Midbrain (tissue), 1 donor: ENCODE measurements around the gene LUZP1.
"Not testable (repeated sequence)": the region's sequence is repeated elsewhere in the genome, so short reads cannot be mapped to it uniquely, and the experiment has no call there.

ENCODE experiments used
- DNase-seq: peaks from one replicate; lab custom pipeline; 2025; lab: John Stamatoyannopoulos, UW

LUZP1 gene

GRCh38 chr1:23188936-23189452, 20.3 kb upstream of the LUZP1 start:
- not testable (repeated sequence) for DNase-seq

DNA sequence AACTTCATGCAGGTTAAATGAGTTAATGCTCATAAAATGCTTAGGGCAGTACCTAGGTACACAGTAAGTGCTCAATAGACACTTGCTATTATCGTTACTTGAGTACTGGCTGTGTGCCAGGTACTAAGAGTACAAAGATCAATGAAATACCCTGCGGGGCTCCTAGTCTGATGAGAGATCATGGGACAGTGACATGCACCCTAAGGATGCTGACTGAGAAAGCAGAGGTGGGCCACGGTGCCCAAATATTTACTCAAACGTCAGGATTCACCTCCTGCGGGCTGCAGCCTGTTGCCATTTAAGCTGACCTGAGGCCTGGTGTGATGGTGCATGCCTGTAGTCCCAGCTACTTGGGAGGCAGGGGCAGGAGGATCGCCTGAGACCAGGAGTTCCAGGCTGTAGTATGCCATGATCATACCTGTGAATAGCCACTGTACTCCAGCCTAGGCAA, 19.8 kb upstream of the LUZP1 start:
- DNase-seq = no peak

- no peak for DNase-seq
Measured at GRCh38 chr1:23187637-23188036, 19.0 kb upstream of the LUZP1 start.

- no peak for DNase-seq
Measured at GRCh38 chr1:23185381-23185780, 16.7 kb upstream of the LUZP1 start.

- DNase-seq = peak; percentile 40
Measured at GRCh38 chr1:23184212-23184934, 15.7 kb upstream of the LUZP1 start.

- no peak for DNase-seq
Measured at GRCh38 chr1:23179862-23180261, 11.2 kb upstream of the LUZP1 start.

GRCh38 chr1:23178950-23179349, 10.3 kb upstream of the LUZP1 start:
- no peak for DNase-seq

DNA sequence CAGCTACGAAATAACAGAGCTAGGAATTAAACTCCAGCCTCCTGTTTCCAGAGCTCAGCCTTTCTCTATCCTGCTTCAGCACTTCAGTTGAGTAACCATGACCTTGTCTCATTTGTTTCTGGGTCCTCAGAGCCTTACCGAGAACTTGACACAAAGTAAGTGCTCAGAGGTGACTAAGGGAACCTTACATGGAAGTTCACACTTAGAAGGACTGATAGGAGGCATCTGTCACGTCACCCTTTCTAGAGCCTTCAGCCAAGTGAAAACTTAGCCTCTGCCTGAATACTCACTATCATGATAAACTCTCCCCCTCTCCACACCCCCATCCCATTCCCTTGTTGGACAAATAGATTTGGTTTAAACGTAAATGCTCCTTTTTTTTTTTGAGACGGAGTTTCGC, 9.8 kb upstream of the LUZP1 start:
- no peak for DNase-seq

- DNase-seq = peak; percentile 58
Measured at GRCh38 chr1:23177438-23178380, 9.1 kb upstream of the LUZP1 start.

GRCh38 chr1:23177031-23177430, 8.4 kb upstream of the LUZP1 start:
- no peak for DNase-seq

- no peak for DNase-seq
Measured at GRCh38 chr1:23174426-23175110, 5.9 kb upstream of the LUZP1 start.

DNA sequence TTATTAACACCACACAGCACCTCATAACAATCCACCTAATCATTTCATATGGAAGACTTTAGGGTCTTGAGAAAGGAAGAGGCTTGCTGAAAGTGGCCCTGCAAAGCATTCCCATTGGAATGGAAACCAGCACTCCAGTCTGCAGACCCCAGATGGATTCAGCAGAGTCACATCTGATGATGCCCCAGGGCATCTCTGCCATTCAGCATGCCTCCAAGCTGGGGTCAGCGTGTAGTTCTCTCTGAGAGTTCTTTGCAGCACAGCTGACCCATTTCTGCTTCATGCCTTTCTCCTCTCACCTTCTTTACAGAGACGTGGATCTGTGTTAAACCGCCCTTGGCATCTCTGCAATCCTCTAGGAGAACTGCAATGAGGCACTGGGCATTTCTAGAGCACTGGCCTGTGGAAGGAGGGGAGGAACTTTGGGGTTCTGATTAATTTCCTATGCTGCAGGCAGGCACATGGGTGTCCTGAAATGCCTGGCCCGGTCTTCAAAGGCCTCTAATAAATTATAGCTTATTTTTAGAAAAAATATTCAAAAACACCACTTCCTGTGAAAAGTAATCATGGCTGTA, 2.6 kb upstream of the LUZP1 start:
- no peak for DNase-seq

- DNase-seq = peak; percentile 7
Measured at GRCh38 chr1:23169727-23170335, 1.2 kb upstream of the LUZP1 start.

GRCh38 chr1:23169195-23169575, 529 bp upstream of the LUZP1 start:
- no peak for DNase-seq

- DNase-seq = no peak
Measured at GRCh38 chr1:23168079-23168444, 594 bp downstream of the LUZP1 start.

DNA sequence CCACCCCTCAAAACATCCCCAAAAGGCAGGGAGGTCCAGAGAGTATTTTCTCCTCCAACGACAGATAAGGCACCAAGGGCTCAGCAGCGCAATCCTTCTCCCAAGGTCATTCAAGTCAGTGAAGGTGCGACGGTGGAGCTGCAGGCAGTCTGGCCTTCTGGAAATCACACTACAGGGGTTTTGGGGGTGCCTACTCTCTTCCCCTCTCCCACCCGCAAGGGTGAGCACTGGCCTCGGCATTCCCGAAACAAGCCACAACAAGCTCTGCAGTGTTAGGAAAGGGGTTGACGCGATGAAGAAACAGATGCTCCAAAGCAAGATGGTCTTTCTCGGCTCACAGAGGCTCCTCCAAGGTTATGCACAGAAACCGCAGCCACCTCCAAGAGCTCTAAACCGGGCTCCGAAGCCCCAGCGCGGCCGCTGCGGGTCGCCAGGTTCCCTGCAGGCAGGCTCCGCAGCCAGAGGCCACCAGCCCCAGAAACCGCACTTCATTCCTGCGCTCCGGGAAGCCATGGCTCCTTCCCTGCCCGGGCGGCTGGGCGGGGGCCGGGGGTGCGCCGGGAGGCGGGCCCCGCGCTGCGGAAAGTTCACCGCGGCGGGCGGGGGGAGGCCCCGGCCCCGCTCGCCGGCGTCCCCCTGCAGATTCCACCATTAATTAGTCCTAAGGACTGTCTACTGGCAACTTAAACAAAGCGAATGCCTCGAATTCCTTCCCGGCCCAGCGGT, 1.1 kb downstream of the LUZP1 start:
- DNase-seq = no peak

GRCh38 chr1:23166854-23167253, 1.8 kb downstream of the LUZP1 start:
- no peak for DNase-seq

DNA sequence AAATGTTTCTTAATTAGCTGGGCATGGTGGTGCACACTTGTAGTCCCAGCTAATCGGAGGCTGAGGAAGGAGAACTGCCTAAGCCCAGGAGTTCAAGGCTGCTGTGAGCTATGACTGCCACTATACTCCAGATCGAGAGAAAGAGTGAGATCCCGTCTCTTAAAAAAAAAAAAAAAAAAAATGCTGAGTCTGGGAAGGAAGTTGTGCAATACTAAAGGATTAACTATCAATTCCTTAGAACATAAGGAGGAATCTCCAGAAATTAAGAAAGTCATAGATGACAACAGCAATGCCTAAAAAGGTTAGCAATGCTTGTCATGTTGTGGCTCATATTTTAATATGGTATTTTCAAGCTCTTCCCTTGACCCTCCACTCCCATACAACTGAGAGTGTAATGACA, 5.3 kb downstream of the LUZP1 start:
- DNase-seq = no peak

DNA sequence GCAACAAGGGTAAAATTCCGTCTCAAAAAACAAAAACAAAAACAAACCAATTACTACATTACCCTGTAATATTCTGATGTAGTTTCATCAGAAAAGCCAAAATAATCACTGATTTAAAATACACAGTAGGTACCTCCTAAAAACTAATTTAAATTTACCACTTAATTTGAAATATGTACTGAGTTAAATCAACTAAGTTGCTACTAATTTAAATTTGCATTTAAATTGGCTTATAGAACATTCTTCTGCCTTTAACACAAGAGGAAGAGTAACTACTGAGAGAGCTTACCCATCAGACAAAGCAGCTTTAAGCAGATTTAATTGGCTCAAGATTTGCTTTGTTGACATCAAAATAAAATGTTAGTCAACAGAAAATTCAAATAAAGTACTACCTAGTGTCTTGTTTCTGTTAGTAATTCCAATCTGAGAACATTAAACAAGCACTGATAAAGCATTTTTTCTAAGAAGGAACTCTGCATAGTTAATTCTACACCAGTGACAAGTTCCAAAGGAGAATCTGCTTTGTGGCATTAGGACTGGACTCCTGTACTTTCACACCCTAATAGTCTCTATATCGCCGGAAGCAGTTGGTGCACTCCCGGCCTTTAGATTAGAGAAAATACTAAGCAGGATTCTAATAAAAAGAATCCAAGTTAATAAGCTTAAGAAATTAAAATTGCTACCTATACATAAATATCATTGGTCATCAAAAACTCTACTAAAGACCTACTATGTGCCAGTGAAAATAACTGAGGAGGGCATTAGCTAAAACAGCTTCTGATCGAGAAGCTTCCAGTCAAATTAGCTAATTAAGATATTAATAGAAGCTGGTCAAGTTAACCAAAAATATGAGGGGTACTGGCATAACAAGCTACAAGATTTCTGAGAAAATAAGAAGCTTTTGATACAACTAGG, 8.4 kb downstream of the LUZP1 start:
- DNase-seq = no peak

- DNase-seq = no peak
Measured at GRCh38 chr1:23156940-23157339, 11.7 kb downstream of the LUZP1 start.
